WTC11 (cell line): ENCODE results near the gene ACYP1. TPM values are rescaled to one million over a fixed set of nuclear protein-coding genes. Genes with fewer than 3 reads are reported as not detected.

Source experiments
- ATAC-seq: fragments of 200-7000 bp; cut with Tn5 transposase; 2 replicates; pipeline ENCODE4 v1.10.0; 2021; ENCODE audit warnings: mild to moderate bottlenecking, moderate library complexity
- CTCF ChIA-PET: fragments of 300-600 bp; sonication (Branson Sonifier 250); formaldehyde crosslinking; loops from one replicate; lab custom pipeline; 2021; ENCODE audit warnings: antibody characterized with exemption; lab: Charles Lee
- POLR2A ChIA-PET: fragments of 350-600 bp; sonication (Branson Sonifier 250); formaldehyde crosslinking; loops from one replicate; lab custom pipeline; 2021; ENCODE audit warnings: antibody characterized with exemption; lab: Charles Lee
- DNase-seq: peaks from one replicate; pipeline ENCODE4 v3.0.0; 2021; ENCODE audit warnings: low spot score
- H3K27ac Mint-ChIP-seq: 2 replicates; pipeline ENCODE4 v1.8.0; 2021; ENCODE audit warnings: mixed read lengths
- H3K27me3 Mint-ChIP-seq: 2 replicates; pipeline ENCODE4 v1.8.0; 2021; ENCODE audit warnings: low read depth, mild to moderate bottlenecking, moderate library complexity, mixed read lengths
- H3K36me3 Mint-ChIP-seq: 2 replicates; pipeline ENCODE4 v1.8.0; 2021; ENCODE audit warnings: mixed read lengths
- H3K4me1 Mint-ChIP-seq: 2 replicates; pipeline ENCODE4 v1.8.0; 2022; ENCODE audit warnings: mixed read lengths
- H3K4me3 Mint-ChIP-seq: 2 replicates; pipeline ENCODE4 v1.8.0; 2021; ENCODE audit warnings: mild to moderate bottlenecking, moderate library complexity, mixed read lengths
- H3K9me3 Mint-ChIP-seq: 2 replicates; pipeline ENCODE4 v1.8.0; 2021; ENCODE audit warnings: mixed read lengths
- ARID4B ChIP-seq: sonication (generic); formaldehyde crosslinking; IDR thresholded peaks from 2 replicates; pipeline ENCODE4 v1.8.0; 2023; ENCODE audit warnings: missing genetic modification reagents, mild to moderate bottlenecking, borderline replicate concordance
- ATF2 ChIP-seq: sonication (generic); formaldehyde crosslinking; IDR thresholded peaks from 2 replicates; pipeline ENCODE4 v1.8.1; 2022; ENCODE audit warnings: low read depth, missing genetic modification reagents, borderline replicate concordance
- E2F4 ChIP-seq: sonication (generic); formaldehyde crosslinking; IDR thresholded peaks from 2 replicates; pipeline ENCODE4 v1.8.1; 2022; ENCODE audit warnings: low read depth, mild to moderate bottlenecking, moderate library complexity, missing genetic modification reagents, borderline replicate concordance
- ERG ChIP-seq: fragments of 250-450 bp; sonication (Bioruptor Pico); IDR thresholded peaks from 2 replicates; pipeline ENCODE4 v1.8.0; 2021; ENCODE audit warnings: mild to moderate bottlenecking
- FOXJ3 ChIP-seq: sonication (generic); formaldehyde crosslinking; IDR thresholded peaks from 2 replicates; pipeline ENCODE4 v1.9.0; 2021; ENCODE audit warnings: missing genetic modification reagents, mild to moderate bottlenecking, borderline replicate concordance
- GABPB1 ChIP-seq: sonication (generic); formaldehyde crosslinking; IDR thresholded peaks from 2 replicates; pipeline ENCODE4 v1.8.1; 2023; ENCODE audit warnings: mild to moderate bottlenecking, missing genetic modification reagents
- GTF2I ChIP-seq: fragments of 250-450 bp; sonication (Bioruptor Pico); conservative IDR thresholded peaks from 2 replicates; pipeline ENCODE4 v1.4.0; 2021; ENCODE audit warnings: mild to moderate bottlenecking
- HMGA2 ChIP-seq: fragments of 250-450 bp; sonication (Bioruptor Pico); IDR thresholded peaks from 2 replicates; pipeline ENCODE4 v1.4.0; 2021; ENCODE audit warnings: mild to moderate bottlenecking, moderate library complexity
- IRF2 ChIP-seq: sonication (generic); formaldehyde crosslinking; IDR thresholded peaks from 2 replicates; pipeline ENCODE4 v1.8.0; 2022; ENCODE audit warnings: low read depth, missing genetic modification reagents, borderline replicate concordance
- MAX ChIP-seq: sonication (generic); formaldehyde crosslinking; IDR thresholded peaks from 2 replicates; pipeline ENCODE4 v1.8.0; 2022; ENCODE audit warnings: mild to moderate bottlenecking, missing genetic modification reagents
- NR1H2 ChIP-seq: sonication (generic); formaldehyde crosslinking; IDR thresholded peaks from 2 replicates; pipeline ENCODE4 v1.9.0; 2021; ENCODE audit warnings: mild to moderate bottlenecking, moderate library complexity, missing genetic modification reagents
- NR2C2 ChIP-seq: sonication (generic); formaldehyde crosslinking; IDR thresholded peaks from 2 replicates; pipeline ENCODE4 v1.8.0; 2022; ENCODE audit warnings: mild to moderate bottlenecking, missing genetic modification reagents
- SMAD4 ChIP-seq: sonication (generic); formaldehyde crosslinking; IDR thresholded peaks from 2 replicates; pipeline ENCODE4 v1.8.0; 2022; ENCODE audit warnings: mild to moderate bottlenecking, missing genetic modification reagents
- TEAD4 ChIP-seq: sonication (generic); formaldehyde crosslinking; IDR thresholded peaks from 2 replicates; pipeline ENCODE4 v1.8.0; 2022; ENCODE audit warnings: mild to moderate bottlenecking, missing genetic modification reagents
- TP53 ChIP-seq: sonication (generic); formaldehyde crosslinking; IDR thresholded peaks from 2 replicates; pipeline ENCODE4 v1.8.1; 2023; ENCODE audit warnings: mild to moderate bottlenecking, missing genetic modification reagents
- USF1 ChIP-seq: sonication (generic); formaldehyde crosslinking; IDR thresholded peaks from 2 replicates; pipeline ENCODE4 v1.8.0; 2022; ENCODE audit warnings: mild to moderate bottlenecking, missing genetic modification reagents
- ZNF121 ChIP-seq: sonication (generic); formaldehyde crosslinking; IDR thresholded peaks from 2 replicates; pipeline ENCODE4 v1.8.0; 2023; ENCODE audit warnings: missing genetic modification reagents
- ZNF423 ChIP-seq: fragments of 250-450 bp; sonication (Bioruptor Pico); IDR thresholded peaks from 2 replicates; pipeline ENCODE4 v2.1.2; 2022; ENCODE audit warnings: mild to moderate bottlenecking, moderate library complexity
- ZNF512 ChIP-seq: sonication (generic); formaldehyde crosslinking; IDR thresholded peaks from 2 replicates; pipeline ENCODE4 v1.8.1; 2022; ENCODE audit warnings: missing genetic modification reagents, borderline replicate concordance
- total RNA-seq: library from RNA; stranded (reverse); gene quantifications from 3 replicates; pipeline ENCODE4 v1.2.3, GENCODE V29; 2021

The ACYP1 gene
- total RNA-seq, 1 experiment from 2014 or later, result 26.6 TPM

- no peak for ATAC-seq
- peaks cover 56% of the 10 kb centered on the region for H3K36me3 Mint-ChIP-seq
- H3K9me3 Mint-ChIP-seq, result no peaks in the 10 kb centered on the region
- ChIA-PET POLR2A (no interaction called here), CTCF (no interaction called here)
- H3K4me1 Mint-ChIP-seq, result no peaks in the 10 kb centered on the region
- no peak overlapping the region for H3K4me3 Mint-ChIP-seq
- no peak for TF ChIP-seq TP53 (CRISPR knock-in tag)
- TF ChIP-seq ZNF423 (CRISPR knock-in tag), result no peak
- TF ChIP-seq HMGA2 (CRISPR knock-in tag), result no peak
- no peak for TF ChIP-seq ZNF512 (CRISPR knock-in tag)
- TF ChIP-seq IRF2, result no peak
- no peak for TF ChIP-seq TEAD4
- no peak for TF ChIP-seq GABPB1 (CRISPR knock-in tag)
- no peak overlapping the region for H3K27ac Mint-ChIP-seq
- DNase-seq, result no peak
- no peaks in the 10 kb centered on the region for H3K27me3 Mint-ChIP-seq
Observed at GRCh38 chr14:75109877-75110276, 46.1 kb upstream of the ACYP1 start.

- no peak overlapping the region for H3K27ac Mint-ChIP-seq
- CTCF ChIA-PET, result no interaction called here
- peaks cover 49% of the 10 kb centered on the region for H3K36me3 Mint-ChIP-seq
- no peaks in the 10 kb centered on the region for H3K9me3 Mint-ChIP-seq
- H3K4me3 Mint-ChIP-seq, result no peak overlapping the region
- POLR2A ChIA-PET, result no interaction called here
- no peak for ATAC-seq
- H3K27me3 Mint-ChIP-seq, result no peaks in the 10 kb centered on the region
- DNase-seq, result no peak
- no peaks in the 10 kb centered on the region for H3K4me1 Mint-ChIP-seq
- TF ChIP-seq ZNF121 (CRISPR knock-in tag) (no peak), TP53 (CRISPR knock-in tag) (no peak), GABPB1 (CRISPR knock-in tag) (no peak), NR1H2 (CRISPR knock-in tag) (no peak), GTF2I (CRISPR knock-in tag) (no peak), SMAD4 (CRISPR knock-in tag) (no peak), ATF2 (CRISPR knock-in tag) (no peak), E2F4 (CRISPR knock-in tag) (no peak), ERG (CRISPR knock-in tag) (no peak), ARID4B (CRISPR knock-in tag) (no peak), USF1 (CRISPR knock-in tag) (no peak), FOXJ3 (CRISPR knock-in tag) (no peak), MAX (CRISPR knock-in tag) (no peak), NR2C2 (CRISPR knock-in tag) (no peak)
- TF ChIP-seq, all 79 proteins: peak for 0
Observed at GRCh38 chr14:75107186-75107585, 43.4 kb upstream of the ACYP1 start.
